Epidermal melanocyte (primary cell): ENCODE results near the gene AMY1A.
"Not testable (repeated sequence)": the region's sequence is repeated elsewhere in the genome, so short reads cannot be mapped to it uniquely, and the experiment has no call there.

ENCODE experiments used
- DNase-seq: peaks from one replicate; pipeline ENCODE4 v3.0.0; 2011; ENCODE audit warnings: low spot score; ENCODE audit not compliant: insufficient read length

The AMY1A gene

DNA sequence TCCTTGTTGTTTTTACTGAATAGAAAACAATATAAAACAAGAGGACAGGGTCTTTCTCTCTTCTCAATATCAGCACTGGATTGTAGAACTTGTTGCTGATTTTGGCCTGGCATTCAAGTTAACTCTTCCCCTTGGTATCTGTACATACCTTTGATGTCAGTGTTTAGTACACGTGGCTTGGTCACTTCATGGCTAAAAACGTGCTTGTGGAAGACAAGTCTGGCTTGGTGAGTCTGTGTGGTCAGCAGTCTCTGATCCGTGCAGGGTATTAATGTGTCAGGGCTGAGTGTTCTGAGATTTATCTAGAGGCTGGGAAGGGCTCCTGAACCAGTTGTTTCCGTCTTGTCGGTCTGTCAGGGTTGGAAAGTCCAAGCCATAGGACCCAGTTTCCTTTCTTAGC lies at the start of gene AMY1A:
TSS of gene AMY1A (plus strand) at position 301 of the 400 bp plus-strand sequence. CDS start 571 bp downstream, outside the sequence.
- not testable (repeated sequence) for DNase-seq

- no peak for DNase-seq
Observed at GRCh38 chr1:103616362-103616761, 39.2 kb upstream of the AMY1A start.

DNA sequence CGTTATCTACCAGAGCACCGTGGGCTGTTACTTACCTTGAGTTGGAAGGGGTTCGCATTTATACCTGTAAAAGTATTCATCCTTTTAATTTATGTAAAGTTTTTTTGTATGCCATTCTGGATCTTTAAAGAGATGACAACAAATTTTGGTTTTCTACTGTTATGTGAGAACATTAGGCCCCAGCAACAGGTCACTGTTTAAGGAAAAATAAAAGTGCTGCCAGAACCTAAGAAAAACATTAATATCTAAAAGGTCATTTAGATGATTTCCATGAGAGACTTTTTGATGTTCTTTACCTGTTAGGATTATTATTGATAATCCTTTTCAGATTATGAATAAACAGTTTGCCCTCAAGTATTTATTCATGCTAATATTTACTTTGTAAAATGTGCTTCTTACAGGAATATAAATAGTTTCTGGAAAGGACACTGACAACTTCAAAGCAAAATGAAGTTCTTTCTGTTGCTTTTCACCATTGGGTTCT lies 38.5 kb upstream of the AMY1A start, which contains the start of gene AMY2A:
TSS of gene AMY2A (plus strand) at position 434 of the 484 bp plus-strand sequence. CDS start at position 448, 14 bp downstream.
- DNase-seq: not testable (repeated sequence)

- DNase-seq: not testable (repeated sequence)
Observed at GRCh38 chr1:103627436-103627835, 28.1 kb upstream of the AMY1A start.

DNA sequence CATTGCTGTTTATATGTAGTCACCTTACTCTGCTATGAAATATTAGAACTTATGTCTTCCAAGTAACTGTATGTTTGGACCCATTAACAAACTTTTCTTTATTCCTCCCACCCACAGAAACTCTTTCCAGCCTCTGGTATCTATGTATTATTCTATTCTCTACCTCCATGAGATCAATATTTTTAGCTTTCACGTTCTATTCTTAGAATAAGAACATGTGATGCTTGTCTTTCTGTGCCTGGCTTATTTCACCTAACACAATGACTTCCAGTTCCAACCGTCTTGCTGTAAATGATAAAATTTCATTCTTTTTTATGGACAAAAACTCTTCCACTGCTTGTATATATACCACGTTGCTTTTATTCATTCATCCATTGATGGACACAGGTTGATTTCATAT lies 14.4 kb upstream of the AMY1A start:
- not testable (repeated sequence) for DNase-seq

GRCh38 chr1:103643908-103644307 lies 11.7 kb upstream of the AMY1A start:
- not testable (repeated sequence) for DNase-seq

DNA sequence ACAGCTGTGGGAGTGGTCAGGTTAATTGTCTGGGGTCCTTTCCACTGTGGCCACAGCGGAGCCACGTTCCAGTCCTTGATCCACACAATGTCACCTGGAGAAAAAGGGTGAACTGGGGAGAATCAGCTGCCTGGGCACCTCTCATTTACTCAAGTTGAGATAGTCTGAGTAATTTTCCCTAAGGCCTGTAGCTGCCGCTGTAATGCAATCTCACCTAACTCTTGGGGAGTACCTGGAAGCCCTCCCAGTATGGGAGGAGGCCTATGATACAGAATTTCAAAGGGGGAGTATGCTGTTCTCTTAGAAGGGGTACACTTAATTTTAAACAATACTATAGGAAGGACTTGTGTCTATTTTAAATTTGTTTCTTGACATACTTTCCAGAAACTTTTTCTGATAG lies 5.3 kb upstream of the AMY1A start:
- DNase-seq: not testable (repeated sequence)

GRCh38 chr1:103650889-103651288 lies 4.7 kb upstream of the AMY1A start:
- DNase-seq: not testable (repeated sequence)

DNA sequence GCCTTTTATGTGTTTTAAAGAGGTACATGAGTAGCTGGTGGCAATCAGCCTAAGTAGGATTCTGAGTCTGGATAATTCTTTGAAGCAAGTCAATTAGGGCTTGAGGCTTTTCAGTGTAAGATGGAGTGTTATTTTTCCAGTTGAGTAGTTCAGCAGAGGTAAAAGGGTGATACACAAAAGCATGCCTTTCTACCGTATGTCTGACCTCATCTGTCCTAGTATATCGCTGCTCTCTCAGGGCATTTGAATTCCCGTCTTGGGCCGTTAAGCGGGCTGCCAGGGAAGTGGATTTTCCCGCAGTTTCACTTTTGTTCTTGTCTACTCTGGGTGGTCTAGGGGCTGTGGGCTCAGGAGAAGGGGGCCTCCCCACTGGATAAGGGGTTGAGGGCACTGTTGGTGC lies 1.4 kb upstream of the AMY1A start:
- DNase-seq: not testable (repeated sequence)

DNA sequence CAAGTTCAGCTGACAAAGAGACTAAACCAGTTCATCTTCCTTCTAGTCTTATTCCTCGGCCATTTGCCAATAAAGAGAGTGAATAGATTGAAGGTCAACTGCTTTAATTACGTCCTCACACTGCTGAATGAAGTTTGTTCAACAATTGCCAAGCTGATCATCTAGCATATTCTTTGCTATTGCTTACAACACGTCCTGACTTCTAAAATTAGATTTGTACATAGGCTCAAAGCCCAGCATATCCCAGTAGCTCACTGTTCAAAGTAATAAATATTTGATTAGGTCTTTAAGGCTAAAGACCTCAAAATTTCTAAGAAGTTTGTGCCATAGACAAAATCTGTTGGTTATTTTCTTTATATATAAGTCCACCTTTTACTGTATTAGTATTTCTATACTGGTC lies 20.8 kb downstream of the AMY1A start:
- DNase-seq: not testable (repeated sequence)

DNA sequence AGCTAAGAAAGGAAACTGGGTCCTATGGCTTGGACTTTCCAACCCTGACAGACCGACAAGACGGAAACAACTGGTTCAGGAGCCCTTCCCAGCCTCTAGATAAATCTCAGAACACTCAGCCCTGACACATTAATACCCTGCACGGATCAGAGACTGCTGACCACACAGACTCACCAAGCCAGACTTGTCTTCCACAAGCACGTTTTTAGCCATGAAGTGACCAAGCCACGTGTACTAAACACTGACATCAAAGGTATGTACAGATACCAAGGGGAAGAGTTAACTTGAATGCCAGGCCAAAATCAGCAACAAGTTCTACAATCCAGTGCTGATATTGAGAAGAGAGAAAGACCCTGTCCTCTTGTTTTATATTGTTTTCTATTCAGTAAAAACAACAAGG lies 40.5 kb downstream of the AMY1A start, which contains the start of gene AMY1B:
TSS of gene AMY1B (minus strand) at position 101 of the 400 bp plus-strand sequence. CDS start 571 bp downstream, outside the sequence.
- DNase-seq: not testable (repeated sequence)

DNA sequence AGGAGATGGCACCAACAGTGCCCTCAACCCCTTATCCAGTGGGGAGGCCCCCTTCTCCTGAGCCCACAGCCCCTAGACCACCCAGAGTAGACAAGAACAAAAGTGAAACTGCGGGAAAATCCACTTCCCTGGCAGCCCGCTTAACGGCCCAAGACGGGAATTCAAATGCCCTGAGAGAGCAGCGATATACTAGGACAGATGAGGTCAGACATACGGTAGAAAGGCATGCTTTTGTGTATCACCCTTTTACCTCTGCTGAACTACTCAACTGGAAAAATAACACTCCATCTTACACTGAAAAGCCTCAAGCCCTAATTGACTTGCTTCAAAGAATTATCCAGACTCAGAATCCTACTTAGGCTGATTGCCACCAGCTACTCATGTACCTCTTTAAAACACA lies 41.9 kb downstream of the AMY1A start:
- not testable (repeated sequence) for DNase-seq

- DNase-seq: not testable (repeated sequence)
Observed at GRCh38 chr1:103700669-103701068, 45.1 kb downstream of the AMY1A start.

- DNase-seq: not testable (repeated sequence)
Observed at GRCh38 chr1:103701256-103701655, 45.7 kb downstream of the AMY1A start.

- not testable (repeated sequence) for DNase-seq
Observed at GRCh38 chr1:103707670-103708069, 52.1 kb downstream of the AMY1A start.

GRCh38 chr1:103710381-103710780 lies 54.8 kb downstream of the AMY1A start:
- not testable (repeated sequence) for DNase-seq
